GM20431 (cell line): ENCODE measurements around the gene MYCT1.
"Not testable (repeated sequence)": the region's sequence is repeated elsewhere in the genome, so short reads cannot be mapped to it uniquely, and the experiment has no call there.

Experiments
- in situ Hi-C: fragments of 300-500 bp; cut with MseI, MboI; formaldehyde crosslinking; loops from one replicate; pipeline ENCODE4 v1.15.0; 2020; ENCODE audit warnings: low sequenced_read_pairs; ENCODE audit not compliant: unreplicated experiment

The MYCT1 gene

GRCh38 chr6:152697634-152698033 is at the start of gene MYCT1:
MYCT1 (plus strand) TSS chr6:152697897; CDS start chr6:152697903, 6 bp downstream.
- in situ Hi-C loops, result no loop called here

GRCh38 chr6:152648105-152648504 is 49.6 kb upstream of the MYCT1 start:
- in situ Hi-C loops, result no loop called here

GRCh38 chr6:152651986-152652385 is 45.7 kb upstream of the MYCT1 start:
- in situ Hi-C loops, result no loop called here

- in situ Hi-C loops, result no loop called here
Observed at GRCh38 chr6:152661776-152662175, 35.9 kb upstream of the MYCT1 start.

GRCh38 chr6:152669895-152670294 is 27.8 kb upstream of the MYCT1 start:
- in situ Hi-C loops, result no loop called here

GRCh38 chr6:152671171-152671570 is 26.5 kb upstream of the MYCT1 start:
- in situ Hi-C loops, result no loop called here

- in situ Hi-C loops, result no loop called here
Observed at GRCh38 chr6:152673236-152673635, 24.5 kb upstream of the MYCT1 start.

- in situ Hi-C loops, result no loop called here
Observed at GRCh38 chr6:152680151-152680550, 17.5 kb upstream of the MYCT1 start.

GRCh38 chr6:152680879-152681517 is 16.7 kb upstream of the MYCT1 start:
- in situ Hi-C loops, result no loop called here

- in situ Hi-C loops, result no loop called here
Observed at GRCh38 chr6:152682141-152682540, 15.6 kb upstream of the MYCT1 start.

GRCh38 chr6:152682935-152683334 is 14.8 kb upstream of the MYCT1 start:
- in situ Hi-C loops, result not testable (repeated sequence)

GRCh38 chr6:152685819-152686218 is 11.9 kb upstream of the MYCT1 start:
- in situ Hi-C loops, result no loop called here

GRCh38 chr6:152695372-152696045 is 2.2 kb upstream of the MYCT1 start:
- in situ Hi-C loops, result no loop called here

- in situ Hi-C loops, result no loop called here
Observed at GRCh38 chr6:152696522-152696921, 1.2 kb upstream of the MYCT1 start.

- in situ Hi-C loops, result no loop called here
Observed at GRCh38 chr6:152698692-152699091, 995 bp downstream of the MYCT1 start.

GRCh38 chr6:152700427-152700826 is 2.7 kb downstream of the MYCT1 start:
- in situ Hi-C loops, result no loop called here

GRCh38 chr6:152701081-152701862 is 3.6 kb downstream of the MYCT1 start:
- in situ Hi-C loops, result no loop called here

GRCh38 chr6:152701863-152702401 is 4.2 kb downstream of the MYCT1 start:
- in situ Hi-C loops, result no loop called here

- in situ Hi-C loops, result not testable (repeated sequence)
Observed at GRCh38 chr6:152703750-152704149, 6.1 kb downstream of the MYCT1 start.

GRCh38 chr6:152705327-152705726 is 7.6 kb downstream of the MYCT1 start:
- in situ Hi-C loops, result no loop called here

GRCh38 chr6:152716322-152716721 is 18.6 kb downstream of the MYCT1 start:
- in situ Hi-C loops, result no loop called here
